CD4-positive, alpha-beta T cell treated with Interleukin-4 for 4 hours (primary cell): ENCODE results near the gene CHMP4B.

ENCODE experiments used
- DNase-seq: peaks from one replicate; pipeline ENCODE4 v3.0.0-alpha.2; 2020

CHMP4B gene

GRCh38 chr20:33822423-33822822, 11.3 kb downstream of the CHMP4B start:
- DNase-seq, result no peak

GRCh38 chr20:33822991-33823390, 11.8 kb downstream of the CHMP4B start:
- no peak for DNase-seq

- no peak for DNase-seq
These were observed 13.7 kb downstream of the CHMP4B start for GRCh38 chr20:33824852-33825251.

GRCh38 chr20:33825340-33826269, 14.5 kb downstream of the CHMP4B start:
- DNase-seq, result no peak

GRCh38 chr20:33826270-33826897, 15.2 kb downstream of the CHMP4B start:
- no peak for DNase-seq

GRCh38 chr20:33827109-33827508, 16.0 kb downstream of the CHMP4B start:
- no peak for DNase-seq

GRCh38 chr20:33827634-33828325, 16.6 kb downstream of the CHMP4B start:
- DNase-seq, result no peak

- DNase-seq, result no peak
These were observed 17.2 kb downstream of the CHMP4B start for GRCh38 chr20:33828326-33828844.

GRCh38 chr20:33828967-33829560, 17.9 kb downstream of the CHMP4B start:
- no peak for DNase-seq

- DNase-seq, result no peak
These were observed 18.5 kb downstream of the CHMP4B start for GRCh38 chr20:33829636-33830035.

- no peak for DNase-seq
These were observed 19.2 kb downstream of the CHMP4B start for GRCh38 chr20:33830371-33830770.

- DNase-seq, result no peak
These were observed 21.1 kb downstream of the CHMP4B start for GRCh38 chr20:33832103-33832804.

- no peak for DNase-seq
These were observed 22.2 kb downstream of the CHMP4B start for GRCh38 chr20:33833333-33833732.

- DNase-seq, result no peak
These were observed 24.5 kb downstream of the CHMP4B start for GRCh38 chr20:33835615-33836172.

GRCh38 chr20:33836277-33836676, 25.1 kb downstream of the CHMP4B start:
- DNase-seq, result no peak

- no peak for DNase-seq
These were observed 26.1 kb downstream of the CHMP4B start for GRCh38 chr20:33837096-33837830.

- DNase-seq, result no peak
These were observed 27.1 kb downstream of the CHMP4B start for GRCh38 chr20:33838035-33838864.

GRCh38 chr20:33839591-33839990, 28.4 kb downstream of the CHMP4B start:
- DNase-seq, result no peak

GRCh38 chr20:33840160-33840559, 29.0 kb downstream of the CHMP4B start:
- DNase-seq, result no peak

- no peak for DNase-seq
These were observed 29.7 kb downstream of the CHMP4B start for GRCh38 chr20:33840759-33841435.
